Measurements from ENCODE around the gene MRGPRG.

The MRGPRG gene

GRCh38 chr11:3225826-3226750 lies 7.5 kb upstream of the MRGPRG start:
- no peak for DNase-seq (ENCODE audit: low read depth in 3 of 3, low spot score in 1 of 3)

GRCh38 chr11:3225159-3225758 lies 6.6 kb upstream of the MRGPRG start:
- DNase-seq (ENCODE audit: low read depth in 3 of 3, low spot score in 1 of 3): no peak

- DNase-seq (ENCODE audit: low read depth in 3 of 3, low spot score in 1 of 3): no peak
Measured at GRCh38 chr11:3224401-3225057, 5.9 kb upstream of the MRGPRG start.

- DNase-seq (ENCODE audit: low read depth in 3 of 3, low spot score in 1 of 3): no peak
Measured at GRCh38 chr11:3223932-3224381, 5.3 kb upstream of the MRGPRG start.

GRCh38 chr11:3222941-3223915 lies 4.6 kb upstream of the MRGPRG start:
- no peak for DNase-seq (ENCODE audit: low read depth in 3 of 3, low spot score in 1 of 3)

- no peak for DNase-seq (ENCODE audit: low read depth in 3 of 3, low spot score in 1 of 3)
Measured at GRCh38 chr11:3222003-3222855, 3.6 kb upstream of the MRGPRG start.

GRCh38 chr11:3221408-3222002 lies 2.9 kb upstream of the MRGPRG start:
- DNase-seq (ENCODE audit: low read depth in 3 of 3, low spot score in 1 of 3): no peak

- DNase-seq (ENCODE audit: low read depth in 3 of 3, low spot score in 1 of 3): no peak
Measured at GRCh38 chr11:3220521-3221407, 2.2 kb upstream of the MRGPRG start.

- DNase-seq (ENCODE audit: low read depth in 3 of 3, low spot score in 1 of 3): no peak
Measured at GRCh38 chr11:3220101-3220500, 1.5 kb upstream of the MRGPRG start.

- DNase-seq (ENCODE audit: low read depth in 3 of 3, low spot score in 1 of 3): no peak
Measured at GRCh38 chr11:3219281-3219892, 774 bp upstream of the MRGPRG start.

- DNase-seq (ENCODE audit: low read depth in 3 of 3, low spot score in 1 of 3): no peak
Measured at GRCh38 chr11:3217818-3218482, 663 bp downstream of the MRGPRG start.

- DNase-seq (ENCODE audit: low read depth in 3 of 3, low spot score in 1 of 3): no peak
Measured at GRCh38 chr11:3216027-3216525, 2.5 kb downstream of the MRGPRG start.

GRCh38 chr11:3215346-3216026 lies 3.1 kb downstream of the MRGPRG start:
- DNase-seq (ENCODE audit: low read depth in 3 of 3, low spot score in 1 of 3): no peak

- no peak for DNase-seq (ENCODE audit: low read depth in 3 of 3, low spot score in 1 of 3)
Measured at GRCh38 chr11:3214420-3214699, 4.3 kb downstream of the MRGPRG start.

- no peak for DNase-seq (ENCODE audit: low read depth in 3 of 3, low spot score in 1 of 3)
Measured at GRCh38 chr11:3213659-3214419, 4.8 kb downstream of the MRGPRG start.

GRCh38 chr11:3208272-3208671 lies 10.3 kb downstream of the MRGPRG start:
- no peak for DNase-seq (ENCODE audit: low read depth in 3 of 3, low spot score in 1 of 3)
